ENCODE results near the gene PDIA4.

Gene PDIA4

GRCh38 chr7:148953676-148954075 lies 74.6 kb downstream of the PDIA4 start:
- H3K36me3 ChIP-seq (ENCODE audit: control insufficient read depth, insufficient read depth, low read length): no peaks in the 10 kb centered on the region
- H3K9me3 ChIP-seq (ENCODE audit: control insufficient read depth, low read length): no peaks in the 10 kb centered on the region
- no peaks in the 10 kb centered on the region for H3K4me1 ChIP-seq (ENCODE audit: control insufficient read depth, insufficient read depth, low read length, poor library complexity, severe bottlenecking)
- H3K27ac ChIP-seq (ENCODE audit: low read depth, low read length, severe bottlenecking): no peak overlapping the region
- WGBS, 2 experiments (ENCODE audit: insufficient coverage in 2 of 2): 83 to 94% methylated on average over 1 to 2 of the region's 3 CpGs
- no peak overlapping the region for H3K4me3 ChIP-seq (ENCODE audit: extremely low read depth, insufficient read depth, low read length, poor library complexity, severe bottlenecking)
